IPS DF 6.9 (cell line): Measurements from ENCODE around the gene FHDC1.

Experiments
- DNase-seq: peaks from one replicate; pipeline ENCODE4 v3.0.0-alpha.2; 2013; ENCODE audit warnings: low read depth, low spot score
- H3K27ac ChIP-seq: one replicate; pipeline ENCODE4 v1.5.1; 2013; ENCODE audit warnings: low read length, control low read depth
- H3K27me3 ChIP-seq: 2 replicates; pipeline ENCODE4 v1.6.1; 2013; ENCODE audit warnings: mild to moderate bottlenecking, low read length; ENCODE audit not compliant: control insufficient read depth, insufficient read depth
- H3K36me3 ChIP-seq: 2 replicates; pipeline ENCODE4 v1.6.1; 2013; ENCODE audit warnings: low read length; ENCODE audit not compliant: control insufficient read depth, insufficient read depth
- H3K4me1 ChIP-seq: 2 replicates; pipeline ENCODE4 v1.6.1; 2013; ENCODE audit warnings: low read length; ENCODE audit not compliant: control insufficient read depth, insufficient read depth
- H3K4me3 ChIP-seq: 2 replicates; pipeline ENCODE4 v1.5.1; 2013; ENCODE audit warnings: mild to moderate bottlenecking, low read length
- H3K9me3 ChIP-seq: 2 replicates; pipeline ENCODE4 v1.6.1; 2013; ENCODE audit warnings: low read length, inconsistent platforms; ENCODE audit not compliant: control insufficient read depth, insufficient read depth
- WGBS: extraction: QIAGEN DNeasy Blood & Tissue Kit; methylation state at CpG from one replicate; pipeline ENCODE4 v1.1.7; 2013; ENCODE audit warnings: mixed read lengths, missing lambda C conversion rate; ENCODE audit not compliant: insufficient read length, insufficient coverage; 5-methylcytosine and 5-hydroxymethylcytosine counted together

Gene FHDC1

GRCh38 chr4:153002110-153002509 lies 66.0 kb downstream of the FHDC1 start:
- Histone ChIP-seq H3K4me3 (no peak overlapping the region), H3K9me3 (no peaks in the 10 kb centered on the region), H3K27ac (no peak overlapping the region), H3K4me1 (peaks cover 8% of the 10 kb centered on the region), H3K36me3 (no peaks in the 10 kb centered on the region), H3K27me3 (no peaks in the 10 kb centered on the region)
- WGBS, result no CpG with 5 or more reads among the region's 2 CpGs
- no peak for DNase-seq

- Histone ChIP-seq H3K4me1 (peaks cover 9% of the 10 kb centered on the region), H3K27ac (no peak overlapping the region)
- no CpG with 5 or more reads among the region's 6 CpGs for WGBS
Measured at GRCh38 chr4:153004081-153004850, 68.1 kb downstream of the FHDC1 start.

DNA sequence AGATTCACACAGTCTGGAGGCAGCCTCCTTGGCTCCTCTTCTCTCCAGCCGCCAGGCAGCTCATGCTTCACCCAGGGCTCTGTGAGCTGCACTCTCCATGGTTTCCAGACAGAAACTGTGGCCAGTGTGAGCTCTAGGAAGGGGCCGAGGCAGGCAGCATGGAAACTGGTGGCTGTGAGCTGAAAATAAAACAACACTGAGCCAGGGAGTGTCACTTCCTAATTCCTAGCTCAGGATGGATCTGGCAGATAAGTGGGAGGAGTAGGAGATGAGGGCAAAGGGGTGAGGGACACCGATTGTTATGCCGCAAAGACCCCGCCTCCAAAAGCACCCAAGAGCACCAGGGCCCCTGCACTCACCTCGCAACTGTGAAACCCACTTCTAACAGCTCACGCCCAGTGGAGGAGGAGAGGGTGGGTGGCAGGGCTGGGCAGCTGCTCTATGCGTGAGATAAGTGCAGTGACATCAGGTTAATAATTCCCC lies 69.8 kb downstream of the FHDC1 start:
- no peaks in the 10 kb centered on the region for H3K27me3 ChIP-seq
- no peaks in the 10 kb centered on the region for H3K36me3 ChIP-seq
- H3K9me3 ChIP-seq, result no peaks in the 10 kb centered on the region
- WGBS, result no CpG with 5 or more reads among the region's 8 CpGs
- H3K27ac ChIP-seq, result no peak overlapping the region
- no peak overlapping the region for H3K4me3 ChIP-seq
- H3K4me1 ChIP-seq, result peaks cover 9% of the 10 kb centered on the region
- no peak for DNase-seq

More at GRCh38 chr4:153004081-153004850, 68.1 kb downstream of the FHDC1 start:
- Histone ChIP-seq H3K36me3 (no peaks in the 10 kb centered on the region), H3K4me3 (no peak overlapping the region), H3K9me3 (no peaks in the 10 kb centered on the region), H3K27me3 (no peaks in the 10 kb centered on the region)
- no peak for DNase-seq

GRCh38 chr4:153008578-153009199 lies 72.6 kb downstream of the FHDC1 start:
- Histone ChIP-seq H3K4me1 (peaks cover 6% of the 10 kb centered on the region), H3K9me3 (no peaks in the 10 kb centered on the region), H3K4me3 (no peak overlapping the region), H3K36me3 (no peaks in the 10 kb centered on the region), H3K27ac (no peak overlapping the region), H3K27me3 (no peaks in the 10 kb centered on the region)
- WGBS, result no CpG with 5 or more reads among the region's 15 CpGs
- no peak for DNase-seq

- Histone ChIP-seq H3K9me3 (no peaks in the 10 kb centered on the region), H3K4me1 (peaks cover 4% of the 10 kb centered on the region; the same call in 1 of the 2 replicates)
Measured at GRCh38 chr4:153010146-153010545, 74.0 kb downstream of the FHDC1 start.

GRCh38 chr4:153013202-153013977 lies 77.3 kb downstream of the FHDC1 start:
- H3K9me3 ChIP-seq, result no peaks in the 10 kb centered on the region
- DNase-seq, result no peak
- H3K27me3 ChIP-seq, result no peaks in the 10 kb centered on the region
- H3K4me3 ChIP-seq, result no peak overlapping the region
- no peaks in the 10 kb centered on the region for H3K36me3 ChIP-seq
- peaks cover 2% of the 10 kb centered on the region; the same call in 1 of the 2 replicates for H3K4me1 ChIP-seq
- H3K27ac ChIP-seq, result no peak overlapping the region
- no CpG with 5 or more reads among the region's 5 CpGs for WGBS

More at GRCh38 chr4:153010146-153010545, 74.0 kb downstream of the FHDC1 start:
- no peaks in the 10 kb centered on the region for H3K27me3 ChIP-seq
- no peaks in the 10 kb centered on the region for H3K36me3 ChIP-seq
- H3K27ac ChIP-seq, result no peak overlapping the region
- WGBS, result no CpG with 5 or more reads among the region's 3 CpGs
- no peak for DNase-seq
- no peak overlapping the region for H3K4me3 ChIP-seq

GRCh38 chr4:153014460-153014859 lies 78.3 kb downstream of the FHDC1 start:
- DNase-seq, result no peak
- Histone ChIP-seq H3K27ac (no peak overlapping the region), H3K27me3 (no peaks in the 10 kb centered on the region), H3K4me1 (no peaks in the 10 kb centered on the region), H3K4me3 (no peak overlapping the region), H3K9me3 (no peaks in the 10 kb centered on the region), H3K36me3 (no peaks in the 10 kb centered on the region)

- no peaks in the 10 kb centered on the region for H3K9me3 ChIP-seq
- WGBS, result no CpG with 5 or more reads among the region's 4 CpGs
Measured at GRCh38 chr4:153016592-153016991, 80.5 kb downstream of the FHDC1 start.

DNA sequence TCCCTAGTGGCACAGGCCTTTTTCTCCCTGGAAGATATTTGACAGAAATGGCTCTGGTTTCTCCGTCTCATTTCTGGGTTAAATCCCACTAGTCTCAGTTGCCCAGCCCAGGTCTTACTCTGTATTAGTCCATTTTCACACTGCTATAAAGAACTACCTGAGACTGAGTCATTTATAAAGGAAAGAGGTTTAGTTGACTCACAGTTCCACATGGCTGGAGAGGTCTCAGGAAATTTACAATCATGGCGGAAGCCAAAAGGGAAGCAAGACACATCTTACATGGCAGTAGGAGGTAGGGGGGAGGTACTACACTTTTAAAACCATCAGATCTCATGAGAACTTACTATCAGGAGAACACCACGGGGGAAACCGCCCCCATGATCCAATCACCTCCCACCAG lies 81.9 kb downstream of the FHDC1 start:
- no CpG with 5 or more reads among the region's 4 CpGs for WGBS
- Histone ChIP-seq H3K4me3 (no peak overlapping the region), H3K27ac (no peak overlapping the region), H3K36me3 (no peaks in the 10 kb centered on the region), H3K27me3 (no peaks in the 10 kb centered on the region), H3K4me1 (peaks cover 2% of the 10 kb centered on the region; the same call in 1 of the 2 replicates), H3K9me3 (no peaks in the 10 kb centered on the region)
- no peak for DNase-seq

More at GRCh38 chr4:153016592-153016991, 80.5 kb downstream of the FHDC1 start:
- DNase-seq, result no peak
- H3K27ac ChIP-seq, result no peak overlapping the region
- peaks cover 2% of the 10 kb centered on the region; the same call in 1 of the 2 replicates for H3K4me1 ChIP-seq
- H3K27me3 ChIP-seq, result no peaks in the 10 kb centered on the region
- no peaks in the 10 kb centered on the region for H3K36me3 ChIP-seq
- H3K4me3 ChIP-seq, result no peak overlapping the region

- H3K4me3 ChIP-seq, result no peak overlapping the region
- peaks cover 2% of the 10 kb centered on the region for H3K4me1 ChIP-seq
- H3K27ac ChIP-seq, result no peak overlapping the region
- no CpG with 5 or more reads among the region's 1 CpG for WGBS
- no peaks in the 10 kb centered on the region for H3K27me3 ChIP-seq
- no peak for DNase-seq
- H3K9me3 ChIP-seq, result no peaks in the 10 kb centered on the region
- H3K36me3 ChIP-seq, result no peaks in the 10 kb centered on the region
Measured at GRCh38 chr4:153018684-153019083, 82.6 kb downstream of the FHDC1 start.
